Nephron progenitor cell (in vitro differentiated cells): ENCODE data around the gene RPS23.

Source experiments
- DNase-seq: peaks from one replicate; pipeline ENCODE4 v3.0.0; 2021
- H3K27ac Mint-ChIP-seq: 2 replicates; pipeline ENCODE4 v1.8.0; 2021; ENCODE audit warnings: mild to moderate bottlenecking, moderate library complexity, mixed read lengths
- H3K27me3 Mint-ChIP-seq: 2 replicates; pipeline ENCODE4 v1.8.0; 2021; ENCODE audit warnings: mild to moderate bottlenecking, low read depth, mixed read lengths; ENCODE audit not compliant: poor library complexity
- H3K36me3 Mint-ChIP-seq: 2 replicates; pipeline ENCODE4 v1.8.0; 2021; ENCODE audit warnings: low read depth, mixed read lengths
- H3K4me1 Mint-ChIP-seq: 2 replicates; pipeline ENCODE4 v1.8.0; 2021; ENCODE audit warnings: mixed read lengths
- H3K4me3 Mint-ChIP-seq: 2 replicates; pipeline ENCODE4 v1.8.0; 2021; ENCODE audit warnings: mild to moderate bottlenecking, moderate library complexity, mixed read lengths
- H3K9me3 Mint-ChIP-seq: 2 replicates; pipeline ENCODE4 v1.8.0; 2021; ENCODE audit warnings: mild to moderate bottlenecking, moderate library complexity, mixed read lengths
- TF ChIP-seq, protein P1 (sequence below): fragments of 200-600 bp; sonication (generic); IDR thresholded peaks from 2 replicates; pipeline ENCODE4 v1.5.0; 2021; ENCODE audit warnings: antibody characterized with exemption

Gene RPS23

DNA sequence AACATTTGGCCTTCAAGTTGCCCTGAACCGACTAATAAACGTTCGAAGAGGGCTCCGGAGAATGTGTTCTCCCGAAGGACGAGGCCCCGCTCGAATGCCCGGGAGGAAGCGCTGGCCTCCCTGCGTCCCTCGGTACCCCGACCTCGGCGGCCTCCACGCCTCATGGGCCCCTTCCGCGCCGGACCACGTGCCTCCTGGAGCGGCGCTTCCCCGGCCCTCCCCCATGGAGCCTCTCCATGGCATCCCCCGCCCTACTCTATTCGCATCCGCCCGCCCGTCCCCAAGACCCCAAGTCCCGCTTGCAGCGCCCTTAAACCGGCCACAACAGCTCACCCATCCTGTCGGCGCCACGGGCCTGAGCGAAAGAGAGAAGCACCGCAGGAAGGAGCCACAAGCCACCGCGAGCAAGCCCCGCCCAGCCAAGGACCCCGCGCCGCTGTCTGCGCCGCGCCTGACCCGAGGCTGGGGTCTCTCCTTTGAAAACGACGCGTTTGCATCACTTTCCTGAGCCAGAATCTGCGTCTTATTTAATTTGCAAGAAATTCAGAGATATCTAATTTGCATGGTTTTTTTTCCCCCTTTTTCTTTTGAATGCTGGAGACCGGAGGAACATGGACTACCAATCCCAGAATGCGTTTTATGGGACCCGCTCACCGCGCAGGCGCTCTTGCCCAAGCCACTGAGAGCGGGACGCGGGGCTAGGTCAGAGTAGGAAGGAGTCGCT is at the start of gene RPS23:
RPS23 (minus strand) TSS at position 368 of the 724 bp plus-strand sequence; CDS start at position 337, 31 bp downstream.
- peak within 1 kb of the TSS; percentile 100 for H3K27ac Mint-ChIP-seq

DNA sequence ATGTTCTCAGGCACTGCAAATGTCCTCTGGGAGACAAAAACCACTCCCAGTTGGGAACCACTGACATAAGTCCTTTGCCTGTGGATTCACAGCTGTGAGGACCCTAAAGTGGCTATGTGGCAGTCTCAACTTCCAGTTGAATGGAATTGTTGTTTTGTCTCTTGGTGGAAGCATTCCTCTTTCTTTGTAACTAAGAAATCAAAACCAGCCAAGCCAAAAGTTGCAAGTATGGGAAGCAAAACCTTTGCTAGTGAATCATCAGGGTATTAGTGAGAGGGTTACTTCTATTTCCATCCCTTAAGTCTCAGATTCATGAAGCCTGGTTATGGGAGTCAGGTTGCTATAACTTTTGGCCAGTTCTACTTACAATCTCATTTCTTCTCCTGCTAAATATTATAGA is 49.8 kb upstream of the RPS23 start:
- H3K9me3 Mint-ChIP-seq: peaks cover 30% of the 10 kb centered on the region
- no peak overlapping the region for H3K4me3 Mint-ChIP-seq
- DNase-seq: no peak
- H3K27me3 Mint-ChIP-seq: no peaks in the 10 kb centered on the region
- H3K4me1 Mint-ChIP-seq: peaks cover 8% of the 10 kb centered on the region
- no peak overlapping the region for H3K27ac Mint-ChIP-seq
- TF ChIP-seq, protein P1, sequence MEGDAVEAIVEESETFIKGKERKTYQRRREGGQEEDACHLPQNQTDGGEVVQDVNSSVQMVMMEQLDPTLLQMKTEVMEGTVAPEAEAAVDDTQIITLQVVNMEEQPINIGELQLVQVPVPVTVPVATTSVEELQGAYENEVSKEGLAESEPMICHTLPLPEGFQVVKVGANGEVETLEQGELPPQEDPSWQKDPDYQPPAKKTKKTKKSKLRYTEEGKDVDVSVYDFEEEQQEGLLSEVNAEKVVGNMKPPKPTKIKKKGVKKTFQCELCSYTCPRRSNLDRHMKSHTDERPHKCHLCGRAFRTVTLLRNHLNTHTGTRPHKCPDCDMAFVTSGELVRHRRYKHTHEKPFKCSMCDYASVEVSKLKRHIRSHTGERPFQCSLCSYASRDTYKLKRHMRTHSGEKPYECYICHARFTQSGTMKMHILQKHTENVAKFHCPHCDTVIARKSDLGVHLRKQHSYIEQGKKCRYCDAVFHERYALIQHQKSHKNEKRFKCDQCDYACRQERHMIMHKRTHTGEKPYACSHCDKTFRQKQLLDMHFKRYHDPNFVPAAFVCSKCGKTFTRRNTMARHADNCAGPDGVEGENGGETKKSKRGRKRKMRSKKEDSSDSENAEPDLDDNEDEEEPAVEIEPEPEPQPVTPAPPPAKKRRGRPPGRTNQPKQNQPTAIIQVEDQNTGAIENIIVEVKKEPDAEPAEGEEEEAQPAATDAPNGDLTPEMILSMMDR: no peak
- peaks cover 23% of the 10 kb centered on the region for H3K36me3 Mint-ChIP-seq

More for the DNA sequence above, at the start of gene RPS23:
- Mint-ChIP-seq H3K4me3 (peak within 1 kb of the TSS; percentile 97), H3K9me3 (no peaks in the 10 kb centered on the region), H3K27me3 (no peaks in the 10 kb centered on the region), H3K36me3 (peaks cover 43% of the 10 kb centered on the region), H3K4me1 (peaks cover 52% of the 10 kb centered on the region)
- peak; percentile 84 for DNase-seq
- TF ChIP-seq, protein P1: no peak

DNA sequence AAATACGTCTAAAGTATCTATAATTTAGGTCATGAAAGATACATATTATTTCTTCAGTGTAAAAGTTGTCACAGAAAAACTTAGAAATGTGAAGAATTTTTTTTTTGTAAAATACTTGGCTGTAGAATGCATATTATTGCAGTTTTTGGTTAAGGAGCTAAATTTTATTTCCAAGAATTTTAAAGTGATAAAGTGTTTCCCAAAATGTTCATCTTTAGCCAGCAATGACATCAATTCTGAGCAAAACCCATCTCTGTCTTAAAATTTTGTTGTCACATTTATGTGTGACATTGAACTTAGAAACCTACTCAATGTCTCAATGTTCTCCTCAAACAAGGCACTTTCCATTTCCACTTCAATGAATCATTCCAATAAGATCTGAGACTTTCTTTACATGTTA is 47.8 kb upstream of the RPS23 start:
- no peak overlapping the region for H3K27ac Mint-ChIP-seq
- TF ChIP-seq, protein P1: no peak
- H3K27me3 Mint-ChIP-seq: no peaks in the 10 kb centered on the region

DNA sequence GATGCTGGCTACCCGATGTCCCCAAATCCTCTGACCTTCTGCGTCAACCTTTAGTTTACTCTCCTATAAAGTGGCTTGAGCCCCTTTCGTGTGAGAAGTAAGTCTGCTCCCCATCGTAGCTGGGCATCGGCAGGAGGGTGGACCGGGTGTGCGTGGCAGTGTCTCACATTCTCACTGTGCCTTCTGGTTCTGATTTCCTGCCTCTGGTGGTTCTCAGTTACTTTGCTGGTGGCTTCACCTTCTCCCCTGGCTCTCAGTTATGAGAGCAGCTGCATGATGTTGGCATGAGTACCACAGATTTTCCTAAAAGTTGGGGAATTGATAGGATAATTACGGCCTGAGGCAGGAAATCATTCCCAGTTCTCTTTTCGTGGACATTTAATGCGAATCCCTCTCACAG is 47.0 kb upstream of the RPS23 start:
- Mint-ChIP-seq H3K4me3 (no peak overlapping the region), H3K9me3 (peaks cover 33% of the 10 kb centered on the region), H3K27me3 (no peaks in the 10 kb centered on the region), H3K4me1 (peaks cover 3% of the 10 kb centered on the region), H3K27ac (no peak overlapping the region), H3K36me3 (peaks cover 19% of the 10 kb centered on the region)
- DNase-seq: no peak
- TF ChIP-seq, protein P1: no peak

More for the DNA sequence above, 47.8 kb upstream of the RPS23 start:
- Mint-ChIP-seq H3K36me3 (peaks cover 23% of the 10 kb centered on the region), H3K4me3 (no peak overlapping the region), H3K9me3 (peaks cover 35% of the 10 kb centered on the region), H3K4me1 (peaks cover 8% of the 10 kb centered on the region)
- no peak for DNase-seq

DNA sequence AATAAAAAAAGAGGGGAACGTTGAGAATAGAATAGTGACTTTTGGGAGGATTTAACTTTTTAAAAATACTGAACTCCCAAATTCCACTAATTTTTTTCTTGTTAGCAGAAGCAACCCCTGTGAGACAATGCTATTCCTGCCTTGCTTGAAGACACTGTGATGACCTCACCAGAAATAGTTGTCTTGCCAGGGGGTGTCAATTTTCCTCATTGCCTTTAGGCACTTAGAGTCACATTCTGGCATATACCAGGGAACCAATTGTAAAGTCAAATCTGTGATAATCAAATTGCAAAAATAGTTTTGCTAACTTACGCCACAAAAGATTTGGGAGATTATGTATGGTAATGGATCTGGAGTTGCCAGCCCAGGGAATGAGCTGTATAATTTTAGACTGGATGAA is 42.8 kb upstream of the RPS23 start:
- peaks cover 14% of the 10 kb centered on the region for H3K9me3 Mint-ChIP-seq
- no peak overlapping the region for H3K4me3 Mint-ChIP-seq
- DNase-seq: no peak
- H3K27ac Mint-ChIP-seq: no peak overlapping the region
- H3K27me3 Mint-ChIP-seq: peaks cover 4% of the 10 kb centered on the region
- TF ChIP-seq, protein P1: no peak
- no peaks in the 10 kb centered on the region for H3K4me1 Mint-ChIP-seq
- no peaks in the 10 kb centered on the region for H3K36me3 Mint-ChIP-seq
